Right cardiac atrium (tissue), 5 donors: Measurements from ENCODE around the gene FAM193A. TPM values are rescaled to one million over a fixed set of nuclear protein-coding genes. Genes with fewer than 3 reads are reported as not detected.

Experiments
- ATAC-seq, 2 donors: fragments of 200-7000 bp; cut with Tn5 transposase; one replicate each; pipeline versions ENCODE4 v1.8.0 to v1.9.1; 2020; ENCODE audit warnings: moderate library complexity in 2 of 2, mild to moderate bottlenecking in 1 of 2
- DNase-seq, 3 donors: peaks; one replicate each; pipeline ENCODE4 v3.0.0-alpha.2; 2020
- H3K27ac ChIP-seq: one replicate; pipeline ENCODE4 v1.5.1; 2013; ENCODE audit warnings: mild to moderate bottlenecking, low read length, control low read depth, moderate library complexity
- H3K27me3 ChIP-seq: one replicate; pipeline ENCODE4 v1.6.1; 2013; ENCODE audit not compliant: control insufficient read depth, insufficient read depth
- H3K4me1 ChIP-seq: one replicate; pipeline ENCODE4 v1.6.1; 2013; ENCODE audit warnings: low read length; ENCODE audit not compliant: control insufficient read depth, insufficient read depth
- H3K4me3 ChIP-seq: one replicate; pipeline ENCODE4 v1.5.1; 2013; ENCODE audit warnings: low read length, control low read depth
- H3K9me3 ChIP-seq: one replicate; pipeline ENCODE4 v1.6.1; 2013; ENCODE audit warnings: low read length; ENCODE audit not compliant: control insufficient read depth
- WGBS: extraction: QIAGEN DNeasy Blood & Tissue Kit; methylation state at CpG from one replicate; pipeline ENCODE4 v1.1.7; 2013; 5-methylcytosine and 5-hydroxymethylcytosine counted together
- intact Hi-C, 4 donors: fragments of 100-400 bp; cut with DNase I; formaldehyde crosslinking; loops; one replicate each; pipeline versions ENCODE4 v1.11.0 to v1.14.0; 2022 to 2023
- long read RNA-seq, 4 donors: library from polyadenylated mRNA; unstranded; transcript quantifications; one replicate each; pipeline ENCODE4 v2.0.0, GENCODE V29; 2020 to 2021
- polyA plus RNA-seq: library from polyadenylated mRNA; stranded (reverse); fragments of 200-250 nt; gene quantifications from one replicate; pipeline ENCODE4 v1.2.3, GENCODE V29; 2013
- total RNA-seq, 4 donors: library from RNA; stranded (reverse); fragmentation: NEBNext Ultra II Directional; extraction: Animal tissue kit (Norgen Biotek cat#: 25700); gene quantifications; one replicate each; pipeline ENCODE4 v1.2.1, GENCODE V29; 2021
- donor health status: healthy with polysubstance abuse.
- donor health status: DM: no; HTN: yes; CAD: no.
- donor health status: DM: no; HTN: no; CAD: no.
- donor health status: DM: no; HTN: yes; CAD: no; lungs with severe emphysema.
- donor health status: DM: yes; HTN: yes; CAD: no.

Gene FAM193A, protein sequence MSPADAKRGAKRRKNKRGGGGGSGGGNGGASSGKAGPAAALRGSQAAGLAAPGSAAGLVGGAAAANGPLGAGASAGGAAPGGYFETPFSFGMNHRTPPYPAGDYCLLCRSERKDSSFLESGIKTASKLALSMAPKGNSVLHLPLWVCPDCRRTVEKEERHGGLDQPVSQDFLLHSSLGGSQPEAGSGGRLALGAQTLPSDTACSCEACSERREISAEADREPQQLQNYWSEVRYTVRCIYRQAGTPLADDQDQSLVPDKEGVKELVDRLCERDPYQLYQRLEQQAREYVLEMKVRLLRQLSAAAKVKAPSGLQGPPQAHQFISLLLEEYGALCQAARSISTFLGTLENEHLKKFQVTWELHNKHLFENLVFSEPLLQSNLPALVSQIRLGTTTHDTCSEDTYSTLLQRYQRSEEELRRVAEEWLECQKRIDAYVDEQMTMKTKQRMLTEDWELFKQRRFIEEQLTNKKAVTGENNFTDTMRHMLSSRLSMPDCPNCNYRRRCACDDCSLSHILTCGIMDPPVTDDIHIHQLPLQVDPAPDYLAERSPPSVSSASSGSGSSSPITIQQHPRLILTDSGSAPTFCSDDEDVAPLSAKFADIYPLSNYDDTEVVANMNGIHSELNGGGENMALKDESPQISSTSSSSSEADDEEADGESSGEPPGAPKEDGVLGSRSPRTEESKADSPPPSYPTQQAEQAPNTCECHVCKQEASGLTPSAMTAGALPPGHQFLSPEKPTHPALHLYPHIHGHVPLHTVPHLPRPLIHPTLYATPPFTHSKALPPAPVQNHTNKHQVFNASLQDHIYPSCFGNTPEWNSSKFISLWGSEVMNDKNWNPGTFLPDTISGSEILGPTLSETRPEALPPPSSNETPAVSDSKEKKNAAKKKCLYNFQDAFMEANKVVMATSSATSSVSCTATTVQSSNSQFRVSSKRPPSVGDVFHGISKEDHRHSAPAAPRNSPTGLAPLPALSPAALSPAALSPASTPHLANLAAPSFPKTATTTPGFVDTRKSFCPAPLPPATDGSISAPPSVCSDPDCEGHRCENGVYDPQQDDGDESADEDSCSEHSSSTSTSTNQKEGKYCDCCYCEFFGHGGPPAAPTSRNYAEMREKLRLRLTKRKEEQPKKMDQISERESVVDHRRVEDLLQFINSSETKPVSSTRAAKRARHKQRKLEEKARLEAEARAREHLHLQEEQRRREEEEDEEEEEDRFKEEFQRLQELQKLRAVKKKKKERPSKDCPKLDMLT (N-terminal part only)
- total RNA-seq (10 to 100 TPM; 16.9 to 19.2 (median 17.8) TPM), polyA plus RNA-seq (9.7 TPM)
- long read RNA-seq, donor 1, partial matches to known transcripts: 15 of 23 reads
- long read RNA-seq, donor 1, other reads (novel, unspliced or antisense): 8 of 23 reads
- long read RNA-seq, donor 2, full-length matches to known transcripts: 1 of 6 reads
- long read RNA-seq, donor 2, partial matches to known transcripts: 2 of 6 reads
- long read RNA-seq, donor 2, other reads (novel, unspliced or antisense): 3 of 6 reads
- long read RNA-seq, donor 3, partial matches to known transcripts: 14 of 17 reads
- long read RNA-seq, donor 3, other reads (novel, unspliced or antisense): 3 of 17 reads
- long read RNA-seq, donor 4, partial matches to known transcripts: 7 of 8 reads
- long read RNA-seq, donor 4, other reads (novel, unspliced or antisense): 1 of 8 reads

DNA sequence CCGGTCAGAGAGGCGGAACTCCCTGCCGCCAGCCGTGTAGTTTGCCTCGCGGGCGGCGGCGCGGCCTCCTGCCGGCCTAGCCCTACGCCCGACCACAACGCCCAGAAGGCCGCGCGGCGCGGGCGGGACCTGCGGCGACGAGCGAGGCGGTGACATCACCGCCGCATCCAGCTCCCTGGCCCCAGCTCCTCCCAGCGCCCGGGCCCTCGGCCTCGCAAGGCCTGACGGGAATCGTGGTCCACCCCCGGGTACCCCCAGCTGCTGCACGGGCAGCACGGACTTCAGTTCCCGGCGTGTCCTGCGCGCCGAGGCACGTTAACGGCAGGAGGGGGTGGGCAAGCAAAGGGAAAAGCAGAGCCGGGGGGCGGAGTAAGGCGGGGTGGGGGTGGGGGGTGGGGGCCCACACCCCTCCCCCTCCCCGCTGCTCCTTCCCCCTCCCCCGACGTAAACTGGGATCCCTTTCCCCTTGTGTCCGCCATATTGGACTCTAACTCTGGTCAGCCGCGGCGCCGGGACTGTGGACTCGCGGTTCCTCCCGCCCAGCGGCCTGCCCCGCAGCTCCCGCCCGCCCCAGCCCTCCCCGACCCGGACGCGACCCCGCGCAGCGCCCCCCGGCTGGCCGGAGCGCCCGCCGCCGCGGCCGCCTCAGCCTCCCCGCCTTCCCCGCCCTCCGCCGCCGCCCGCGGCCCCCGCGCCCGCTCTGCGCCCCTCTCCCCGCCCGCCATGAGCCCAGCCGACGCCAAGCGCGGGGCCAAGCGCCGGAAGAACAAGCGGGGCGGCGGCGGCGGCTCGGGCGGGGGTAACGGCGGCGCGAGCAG lies at the start of gene FAM193A:
FAM193A (plus strand) TSS at position 455 of the 818 bp plus-strand sequence; CDS start at position 724, 269 bp downstream.
- intact Hi-C loops: no loop called here
- Histone ChIP-seq H3K4me1 (no peaks in the 10 kb centered on the region), H3K27me3 (no peaks in the 10 kb centered on the region), H3K9me3 (no peaks in the 10 kb centered on the region), H3K27ac (peak within 1 kb of the TSS; percentile 93), H3K4me3 (peak within 1 kb of the TSS; percentile 96)
- WGBS: under 1% methylated on average over 106 of the region's 106 CpGs
- DNase-seq: peak; percentile 100
- ATAC-seq: peak; percentile 99

GRCh38 chr4:2486981-2487380 lies 49.5 kb upstream of the FAM193A start:
- Histone ChIP-seq H3K4me1 (peaks cover 36% of the 10 kb centered on the region), H3K27me3 (no peaks in the 10 kb centered on the region), H3K9me3 (no peaks in the 10 kb centered on the region), H3K4me3 (no peak overlapping the region), H3K27ac (no peak overlapping the region)
- intact Hi-C loops: no loop called here
- DNase-seq: no peak
- 94% methylated on average over 6 of the region's 6 CpGs for WGBS
- ATAC-seq: no peak

DNA sequence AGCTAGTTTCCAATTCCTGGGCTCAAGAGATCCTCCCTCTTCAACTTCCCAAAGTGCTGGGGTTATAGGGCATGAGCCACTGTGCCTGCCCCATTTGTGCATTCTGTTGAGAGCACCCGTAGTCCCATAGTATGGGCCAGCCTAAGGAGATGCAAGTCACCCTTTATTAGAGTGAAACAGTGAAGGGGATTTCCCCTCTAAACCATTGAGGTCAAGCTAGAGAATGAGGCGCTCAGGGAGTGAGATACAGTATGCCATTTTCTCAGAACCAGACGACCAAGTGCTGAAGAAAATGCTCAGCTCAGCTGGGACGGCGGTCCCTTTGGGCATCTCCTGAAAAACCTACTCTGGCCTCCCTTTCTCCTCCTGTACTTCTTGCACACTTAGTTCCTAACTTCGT lies 48.8 kb upstream of the FAM193A start:
- intact Hi-C loops: no loop called here
- DNase-seq (no peak), ATAC-seq (no peak)
- H3K4me1 ChIP-seq: peaks cover 30% of the 10 kb centered on the region
- 87% methylated on average over 6 of the region's 6 CpGs for WGBS
- H3K9me3 ChIP-seq: no peaks in the 10 kb centered on the region
- no peak overlapping the region for H3K27ac ChIP-seq
- no peaks in the 10 kb centered on the region for H3K27me3 ChIP-seq
- no peak overlapping the region for H3K4me3 ChIP-seq

- ATAC-seq (no peak), DNase-seq (no peak)
- 91% methylated on average over 20 of the region's 20 CpGs for WGBS
- H3K4me1 ChIP-seq: peaks cover 21% of the 10 kb centered on the region
- no peak overlapping the region for H3K4me3 ChIP-seq
- intact Hi-C loops: no loop called here
- H3K27ac ChIP-seq: no peak overlapping the region
- no peaks in the 10 kb centered on the region for H3K9me3 ChIP-seq
- H3K27me3 ChIP-seq: no peaks in the 10 kb centered on the region
These were observed 47.2 kb upstream of the FAM193A start for GRCh38 chr4:2489081-2489805.

DNA sequence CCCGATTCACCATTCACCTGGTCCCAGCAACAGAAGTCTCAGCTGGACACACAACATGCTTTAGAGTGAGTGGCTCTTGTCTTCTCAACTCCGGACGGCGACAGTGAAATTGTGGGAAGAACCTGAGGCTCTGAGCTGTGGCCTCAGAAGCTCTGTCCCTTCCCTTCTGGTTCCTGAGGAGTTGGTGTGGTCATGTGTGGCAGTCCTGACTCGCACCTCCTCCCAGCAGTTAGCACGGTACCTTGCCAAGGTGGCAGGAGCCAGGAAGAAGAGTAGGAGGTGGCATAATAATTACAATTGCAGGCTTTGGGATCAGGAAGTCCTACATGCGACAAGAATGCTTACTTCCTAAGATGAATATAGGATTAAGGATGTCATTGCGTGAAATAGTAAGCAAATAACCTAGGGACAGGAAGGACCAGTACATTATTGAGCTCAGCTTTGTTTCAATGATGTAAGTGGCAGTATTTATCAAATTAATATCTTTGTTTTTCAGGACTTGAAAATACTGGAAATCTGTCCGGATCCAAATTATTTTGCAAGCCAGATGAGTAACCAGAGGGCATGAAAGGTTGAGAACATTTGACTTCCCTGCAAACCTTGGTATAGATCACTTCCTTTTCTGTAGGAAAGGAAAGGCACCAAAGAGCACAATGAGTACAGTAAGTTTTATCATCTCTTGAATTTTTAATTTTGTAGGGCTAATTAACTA lies 46.5 kb upstream of the FAM193A start:
- H3K27ac ChIP-seq: peak overlapping the region; percentile 42
- intact Hi-C loops: no loop called here
- H3K9me3 ChIP-seq: no peaks in the 10 kb centered on the region
- no peak overlapping the region for H3K4me3 ChIP-seq
- WGBS: 76% methylated on average over 9 of the region's 9 CpGs
- no peaks in the 10 kb centered on the region for H3K27me3 ChIP-seq
- DNase-seq (no peak), ATAC-seq (no peak)
- peaks cover 17% of the 10 kb centered on the region for H3K4me1 ChIP-seq

GRCh38 chr4:2492970-2493369 lies 43.5 kb upstream of the FAM193A start:
- Histone ChIP-seq H3K27me3 (no peaks in the 10 kb centered on the region), H3K27ac (no peak overlapping the region), H3K4me3 (no peak overlapping the region), H3K4me1 (peaks cover 9% of the 10 kb centered on the region), H3K9me3 (no peaks in the 10 kb centered on the region)
- no peak for DNase-seq
- ATAC-seq: no peak
- 78% methylated on average over 1 of the region's 1 CpG for WGBS
- intact Hi-C loops: no loop called here

DNA sequence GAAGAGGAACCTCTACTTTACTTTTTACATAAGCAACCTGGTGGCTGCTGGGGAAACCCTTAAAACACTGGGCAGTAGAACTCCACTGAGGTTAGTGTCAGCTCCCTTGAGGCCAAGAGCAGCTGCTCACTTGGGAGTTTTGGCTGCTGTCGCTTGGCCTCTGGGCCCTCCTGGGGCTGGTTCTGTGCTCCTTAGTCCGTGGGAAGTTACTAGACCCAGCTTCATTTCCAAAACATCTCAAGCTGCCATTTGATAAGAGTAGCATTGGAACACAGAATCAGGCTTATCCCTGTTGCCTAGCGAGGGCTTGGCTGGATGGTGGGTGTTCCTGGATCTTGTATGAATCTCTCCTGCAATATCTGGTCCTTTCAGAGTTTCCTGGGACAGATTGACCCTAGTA lies 41.5 kb upstream of the FAM193A start:
- no peak overlapping the region for H3K27ac ChIP-seq
- peaks cover 5% of the 10 kb centered on the region for H3K4me1 ChIP-seq
- intact Hi-C loops: no loop called here
- H3K9me3 ChIP-seq: no peaks in the 10 kb centered on the region
- WGBS: 42% methylated on average over 3 of the region's 3 CpGs
- H3K4me3 ChIP-seq: no peak overlapping the region
- DNase-seq (peak; percentile 24 to 66 (median 59)), ATAC-seq (peak; percentile 56 to 77)
- H3K27me3 ChIP-seq: no peaks in the 10 kb centered on the region

GRCh38 chr4:2497324-2497723 lies 39.1 kb upstream of the FAM193A start:
- no peak overlapping the region for H3K27ac ChIP-seq
- 98% methylated on average over 4 of the region's 4 CpGs for WGBS
- H3K9me3 ChIP-seq: no peaks in the 10 kb centered on the region
- ATAC-seq (no peak), DNase-seq (no peak)
- H3K27me3 ChIP-seq: no peaks in the 10 kb centered on the region
- H3K4me3 ChIP-seq: no peak overlapping the region
- H3K4me1 ChIP-seq: peaks cover 5% of the 10 kb centered on the region
- intact Hi-C loops: no loop called here

- Histone ChIP-seq H3K4me1 (peaks cover 5% of the 10 kb centered on the region), H3K9me3 (no peaks in the 10 kb centered on the region), H3K27me3 (no peaks in the 10 kb centered on the region), H3K27ac (no peak overlapping the region), H3K4me3 (no peak overlapping the region)
- DNase-seq: no peak
- WGBS: 89% methylated on average over 9 of the region's 9 CpGs
- no peak for ATAC-seq
- intact Hi-C loops: no loop called here
These were observed 38.5 kb upstream of the FAM193A start for GRCh38 chr4:2497931-2498330.
